Left colon (tissue), 2 donors: ENCODE results near the gene TMEM120B. TPM values are rescaled to one million over a fixed set of nuclear protein-coding genes. Genes with fewer than 3 reads are reported as not detected.

Experiments used
- total RNA-seq, 2 donors: library from RNA; stranded (reverse); fragmentation: NEBNext Ultra II Directional; extraction: Animal tissue kit (Norgen Biotek cat#: 25700); gene quantifications; one replicate each; pipeline ENCODE4 v1.2.1, GENCODE V29; 2021
- donor health status: DM: no; HTN: no; CAD: no.
- donor health status: DM: yes; HTN: yes; CAD: no.

The TMEM120B gene
- total RNA-seq, 2 donors from 2014 or later, result 4.7 to 5.8 TPM

Other genes starting within 250 kb of the TMEM120B start
- gene KDM2B, start 131.7 kb upstream of the TMEM120B start, total RNA-seq, result 10 to 100 TPM; 14.1 to 17.3 TPM
- 10 to 100 TPM; 13.7 to 15.5 TPM for gene ORAI1, start 86.2 kb upstream of the TMEM120B start, total RNA-seq
- not detected for gene MORN3, start 43.1 kb upstream of the TMEM120B start, total RNA-seq
- gene RHOF, start 80.9 kb downstream of the TMEM120B start, total RNA-seq, result 100 to 1,000 TPM in 1 of 2 donors, 10 to 100 TPM in 1; 60.3 to 148 TPM
- gene SETD1B, start 91.3 kb downstream of the TMEM120B start, total RNA-seq, result 10 to 100 TPM; 24.6 to 27.5 TPM
- under 1 TPM in 1 of 2 donors, not detected in 1; 0.42 TPM for gene HPD, start 146.1 kb downstream of the TMEM120B start, total RNA-seq
- 10 to 100 TPM; 48.0 to 49.5 TPM for gene PSMD9, start 176.0 kb downstream of the TMEM120B start, total RNA-seq
- under 1 TPM; 0.34 to 0.75 TPM for gene CFAP251, start 205.8 kb downstream of the TMEM120B start, total RNA-seq